ENCODE measurements around the gene ROBO3.

GRCh38 chr11:124879493-124880289, 14.5 kb downstream of the ROBO3 start:
- TF ChIP-seq CTCF (conservative IDR thresholded peaks at IDR 0.05) (no peak), EZH2 (IDR thresholded peaks at IDR 0.05; ENCODE audit: low read depth) (no peak)

All from PC-9 (cell line).